ENCODE data around the gene KSR1. TPM values are rescaled to one million over a fixed set of nuclear protein-coding genes. Genes with fewer than 3 reads are reported as not detected.
"Not testable (repeated sequence)": the region's sequence is repeated elsewhere in the genome, so short reads cannot be mapped to it uniquely, and the experiment has no call there.

KSR1 gene
- total RNA-seq, 2 donors from 2014 or later: 122 to 236 TPM

- ATAC-seq (no peak), DNase-seq (ENCODE audit: low spot score) (no peak)
- H3K4me3 Mint-ChIP-seq: peak overlapping the region; percentile 20
- no peaks in the 10 kb centered on the region for H3K9me3 Mint-ChIP-seq
- H3K36me3 Mint-ChIP-seq: no peaks in the 10 kb centered on the region
- H3K27ac Mint-ChIP-seq: peak overlapping the region in 1 of 2 donors; percentile 36
- H3K27me3 Mint-ChIP-seq: no peaks in the 10 kb centered on the region
- peaks cover 29 to 34% of the 10 kb centered on the region in 2 donors for H3K4me1 Mint-ChIP-seq (ENCODE audit: low read depth in 2 of 2)
These were observed 34.1 kb downstream of the KSR1 start for GRCh38 chr17:27490391-27490790.

DNA sequence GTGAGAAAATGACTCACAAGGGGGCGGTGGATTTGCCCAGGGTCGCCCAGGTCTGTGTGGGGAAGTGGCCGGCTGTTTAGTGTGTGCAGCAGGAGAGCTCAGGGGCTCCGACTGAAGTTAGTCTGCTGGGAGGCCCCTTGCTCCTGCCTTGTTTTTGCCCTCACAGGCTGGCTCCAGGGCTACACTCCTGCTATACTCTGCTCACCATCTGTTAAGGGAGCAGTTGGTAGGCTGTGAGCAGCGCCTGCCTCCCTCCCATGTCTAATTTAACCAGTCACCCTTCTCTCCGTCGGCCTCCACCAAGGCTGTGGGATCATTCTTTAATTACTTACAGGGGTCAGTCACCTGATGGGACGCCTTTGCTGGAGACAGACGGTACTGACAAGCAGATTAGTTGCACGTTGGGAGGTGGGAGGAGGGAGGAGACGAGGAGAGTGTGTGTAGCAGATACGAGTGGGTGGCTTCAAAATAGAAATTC is 35.5 kb downstream of the KSR1 start:
- ATAC-seq: peak; percentile 73 to 76
- no peaks in the 10 kb centered on the region for H3K36me3 Mint-ChIP-seq

GRCh38 chr17:27492470-27492869 is 36.2 kb downstream of the KSR1 start:
- ATAC-seq (no peak), DNase-seq (ENCODE audit: low spot score) (no peak)
- H3K27ac Mint-ChIP-seq: peak overlapping the region in 1 of 2 donors; percentile 70
- H3K36me3 Mint-ChIP-seq: no peaks in the 10 kb centered on the region
- no peaks in the 10 kb centered on the region for H3K9me3 Mint-ChIP-seq
- no peaks in the 10 kb centered on the region for H3K27me3 Mint-ChIP-seq
- no peak overlapping the region for H3K4me3 Mint-ChIP-seq
- H3K4me1 Mint-ChIP-seq (ENCODE audit: low read depth in 2 of 2): peaks cover 29 to 34% of the 10 kb centered on the region in 2 donors

More for the DNA sequence above, 35.5 kb downstream of the KSR1 start:
- Mint-ChIP-seq H3K4me1 (ENCODE audit: low read depth in 2 of 2) (peaks cover 29 to 31% of the 10 kb centered on the region in 2 donors), H3K27me3 (no peaks in the 10 kb centered on the region), H3K9me3 (no peaks in the 10 kb centered on the region), H3K4me3 (no peak overlapping the region), H3K27ac (peak overlapping the region; percentile 39 to 70)
- no peak for DNase-seq (ENCODE audit: low spot score)

GRCh38 chr17:27493088-27493487 is 36.8 kb downstream of the KSR1 start:
- no peak for ATAC-seq
- Mint-ChIP-seq H3K4me3 (no peak overlapping the region), H3K9me3 (no peaks in the 10 kb centered on the region), H3K27ac (peak overlapping the region in 1 of 2 donors; percentile 70), H3K36me3 (no peaks in the 10 kb centered on the region), H3K27me3 (no peaks in the 10 kb centered on the region), H3K4me1 (ENCODE audit: low read depth in 2 of 2) (peaks cover 29 to 34% of the 10 kb centered on the region in 2 donors)
- no peak for DNase-seq (ENCODE audit: low spot score)

- peak overlapping the region in 1 of 2 donors; percentile 18 for H3K27ac Mint-ChIP-seq
- no peaks in the 10 kb centered on the region for H3K9me3 Mint-ChIP-seq
- no peak for ATAC-seq
- H3K4me3 Mint-ChIP-seq: no peak overlapping the region
- no peaks in the 10 kb centered on the region for H3K36me3 Mint-ChIP-seq
- no peak for DNase-seq (ENCODE audit: low spot score)
- H3K4me1 Mint-ChIP-seq (ENCODE audit: low read depth in 2 of 2): peaks cover 32% of the 10 kb centered on the region in 2 donors
- H3K27me3 Mint-ChIP-seq: no peaks in the 10 kb centered on the region
These were observed 38.2 kb downstream of the KSR1 start for GRCh38 chr17:27494192-27495091.

DNA sequence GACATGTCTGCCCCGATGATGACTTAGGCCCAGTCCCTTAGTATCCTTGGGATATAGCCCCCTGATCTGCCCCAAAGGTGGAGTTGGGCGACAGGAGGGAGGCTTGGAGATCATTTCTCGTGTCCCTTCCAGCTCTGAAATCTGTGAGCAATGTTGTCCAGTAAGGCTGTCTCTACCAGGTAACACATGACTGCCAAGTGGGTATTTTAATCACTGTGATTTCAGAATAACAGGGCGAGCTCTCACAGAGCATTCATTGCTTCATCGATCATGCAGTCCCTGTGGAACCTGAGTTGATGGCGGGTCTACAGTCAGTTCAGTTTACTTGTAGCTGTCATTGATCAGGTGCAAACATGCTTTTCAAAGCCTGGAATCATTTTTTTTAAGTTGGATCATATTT is 39.2 kb downstream of the KSR1 start:
- H3K27me3 Mint-ChIP-seq: no peaks in the 10 kb centered on the region
- H3K9me3 Mint-ChIP-seq: no peaks in the 10 kb centered on the region
- no peak for DNase-seq (ENCODE audit: low spot score)
- no peak overlapping the region for H3K4me3 Mint-ChIP-seq
- H3K27ac Mint-ChIP-seq: no peak overlapping the region
- peaks cover 31 to 32% of the 10 kb centered on the region in 2 donors for H3K4me1 Mint-ChIP-seq (ENCODE audit: low read depth in 2 of 2)
- H3K36me3 Mint-ChIP-seq: peaks cover 6% of the 10 kb centered on the region
- ATAC-seq: no peak

DNA sequence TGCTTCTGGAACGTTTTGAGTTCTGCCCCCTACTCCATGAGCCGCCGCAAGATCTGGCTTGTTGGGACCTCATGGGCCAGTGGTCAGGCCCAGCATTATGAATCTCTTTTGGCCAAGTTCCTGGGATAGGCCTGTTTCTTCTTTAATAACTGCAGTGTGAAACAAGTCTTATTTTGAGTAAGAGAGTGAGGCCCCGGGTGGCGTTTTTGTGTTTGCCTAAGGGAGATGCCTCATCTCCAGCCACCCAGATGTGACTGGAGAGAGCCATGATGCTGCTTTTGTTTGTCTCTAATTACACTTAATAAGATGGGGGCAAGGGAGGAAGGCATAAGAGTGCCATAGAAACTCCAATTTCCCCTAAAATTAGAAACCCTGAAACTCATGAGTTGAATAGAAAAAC is 39.8 kb downstream of the KSR1 start:
- DNase-seq (ENCODE audit: low spot score) (no peak), ATAC-seq (no peak)
- H3K4me1 Mint-ChIP-seq (ENCODE audit: low read depth in 2 of 2): peaks cover 27 to 31% of the 10 kb centered on the region in 2 donors
- H3K9me3 Mint-ChIP-seq: no peaks in the 10 kb centered on the region
- peaks cover 9% of the 10 kb centered on the region for H3K36me3 Mint-ChIP-seq
- H3K4me3 Mint-ChIP-seq: no peak overlapping the region
- H3K27me3 Mint-ChIP-seq: no peaks in the 10 kb centered on the region
- H3K27ac Mint-ChIP-seq: no peak overlapping the region

DNA sequence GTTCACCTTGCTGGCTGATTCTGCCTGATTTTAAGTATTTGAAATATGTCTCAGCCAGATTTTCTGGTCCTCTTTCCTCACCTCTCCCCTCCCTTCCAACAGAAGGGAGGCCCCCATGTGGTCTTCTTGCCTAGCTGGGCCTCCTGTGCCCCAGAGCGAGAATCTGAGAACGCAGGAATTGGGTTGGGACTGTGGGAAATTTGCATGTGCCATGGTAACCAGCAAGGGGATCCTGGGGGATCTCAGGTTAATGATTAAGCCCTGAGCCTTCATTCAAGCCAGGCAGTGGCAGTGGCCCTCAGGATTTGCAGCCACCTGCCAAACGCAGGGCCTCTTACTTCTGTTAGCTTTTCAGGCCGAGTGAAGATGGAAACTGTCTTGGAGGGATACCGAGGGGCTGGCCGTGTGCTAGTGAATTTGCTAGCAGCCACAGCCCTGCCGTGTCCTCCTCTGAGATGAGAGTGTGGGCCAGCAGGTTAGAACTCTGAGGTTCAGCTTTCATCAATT is 40.2 kb downstream of the KSR1 start:
- Mint-ChIP-seq H3K27ac (peak overlapping the region in 1 of 2 donors; percentile 59), H3K4me3 (no peak overlapping the region), H3K4me1 (ENCODE audit: low read depth in 2 of 2) (peaks cover 26 to 28% of the 10 kb centered on the region in 2 donors), H3K36me3 (peaks cover 9% of the 10 kb centered on the region), H3K9me3 (no peaks in the 10 kb centered on the region), H3K27me3 (no peaks in the 10 kb centered on the region)
- DNase-seq (ENCODE audit: low spot score): no peak
- no peak for ATAC-seq

- Mint-ChIP-seq H3K4me3 (no peak overlapping the region), H3K36me3 (peaks cover 9% of the 10 kb centered on the region)
These were observed 40.7 kb downstream of the KSR1 start for GRCh38 chr17:27496971-27497370.

GRCh38 chr17:27497696-27498095 is 41.4 kb downstream of the KSR1 start:
- peaks cover 22% of the 10 kb centered on the region in 2 donors for H3K4me1 Mint-ChIP-seq (ENCODE audit: low read depth in 2 of 2)

More at GRCh38 chr17:27496971-27497370, 40.7 kb downstream of the KSR1 start:
- Mint-ChIP-seq H3K9me3 (no peaks in the 10 kb centered on the region), H3K4me1 (ENCODE audit: low read depth in 2 of 2) (peaks cover 26 to 27% of the 10 kb centered on the region in 2 donors), H3K27me3 (no peaks in the 10 kb centered on the region), H3K27ac (peak overlapping the region in 1 of 2 donors; percentile 59)
- ATAC-seq: no peak
- DNase-seq (ENCODE audit: low spot score): no peak

DNA sequence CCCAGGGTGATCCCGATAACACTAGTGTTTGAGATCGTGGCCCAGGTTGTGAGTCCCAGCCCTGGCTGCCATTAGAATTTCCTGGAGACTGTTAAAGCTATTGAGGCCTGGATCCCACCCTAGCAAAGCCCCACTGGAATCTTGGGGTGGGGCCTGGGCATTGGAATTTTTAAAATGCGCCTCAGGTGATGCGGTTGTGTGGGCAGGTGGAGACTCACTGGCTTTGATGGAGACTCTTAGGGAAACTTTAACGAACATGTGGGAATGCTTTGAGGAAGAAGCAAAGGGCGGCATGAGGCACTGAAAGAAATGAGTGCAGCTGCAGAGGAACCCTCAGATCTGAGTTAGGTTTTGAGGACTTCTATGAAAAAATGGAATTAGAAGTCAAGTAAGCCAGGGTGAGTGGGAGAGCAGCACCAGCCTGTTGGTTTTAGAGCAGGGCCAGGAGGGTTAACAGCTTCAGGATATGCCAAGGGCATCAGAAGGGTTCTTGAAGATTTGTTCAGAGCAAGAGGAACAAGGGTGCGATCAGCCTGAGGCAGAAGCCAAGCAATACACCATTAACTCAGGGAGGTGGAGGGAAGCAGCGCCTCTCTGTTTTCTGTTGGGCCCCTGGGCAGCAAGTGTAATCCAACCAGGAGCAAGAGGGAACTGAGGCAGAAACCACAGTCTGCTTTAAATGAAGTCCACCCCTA is 42.5 kb downstream of the KSR1 start:
- ATAC-seq (no peak), DNase-seq (ENCODE audit: low spot score) (no peak)
- Mint-ChIP-seq H3K36me3 (peaks cover 9% of the 10 kb centered on the region), H3K9me3 (no peaks in the 10 kb centered on the region), H3K27me3 (no peaks in the 10 kb centered on the region), H3K4me3 (no peak overlapping the region), H3K27ac (no peak overlapping the region), H3K4me1 (ENCODE audit: low read depth in 2 of 2) (peaks cover 21 to 28% of the 10 kb centered on the region in 2 donors)

More at GRCh38 chr17:27497696-27498095, 41.4 kb downstream of the KSR1 start:
- ATAC-seq: no peak
- Mint-ChIP-seq H3K9me3 (no peaks in the 10 kb centered on the region), H3K27me3 (no peaks in the 10 kb centered on the region), H3K36me3 (peaks cover 9% of the 10 kb centered on the region), H3K4me3 (no peak overlapping the region), H3K27ac (no peak overlapping the region)
- no peak for DNase-seq (ENCODE audit: low spot score)

DNA sequence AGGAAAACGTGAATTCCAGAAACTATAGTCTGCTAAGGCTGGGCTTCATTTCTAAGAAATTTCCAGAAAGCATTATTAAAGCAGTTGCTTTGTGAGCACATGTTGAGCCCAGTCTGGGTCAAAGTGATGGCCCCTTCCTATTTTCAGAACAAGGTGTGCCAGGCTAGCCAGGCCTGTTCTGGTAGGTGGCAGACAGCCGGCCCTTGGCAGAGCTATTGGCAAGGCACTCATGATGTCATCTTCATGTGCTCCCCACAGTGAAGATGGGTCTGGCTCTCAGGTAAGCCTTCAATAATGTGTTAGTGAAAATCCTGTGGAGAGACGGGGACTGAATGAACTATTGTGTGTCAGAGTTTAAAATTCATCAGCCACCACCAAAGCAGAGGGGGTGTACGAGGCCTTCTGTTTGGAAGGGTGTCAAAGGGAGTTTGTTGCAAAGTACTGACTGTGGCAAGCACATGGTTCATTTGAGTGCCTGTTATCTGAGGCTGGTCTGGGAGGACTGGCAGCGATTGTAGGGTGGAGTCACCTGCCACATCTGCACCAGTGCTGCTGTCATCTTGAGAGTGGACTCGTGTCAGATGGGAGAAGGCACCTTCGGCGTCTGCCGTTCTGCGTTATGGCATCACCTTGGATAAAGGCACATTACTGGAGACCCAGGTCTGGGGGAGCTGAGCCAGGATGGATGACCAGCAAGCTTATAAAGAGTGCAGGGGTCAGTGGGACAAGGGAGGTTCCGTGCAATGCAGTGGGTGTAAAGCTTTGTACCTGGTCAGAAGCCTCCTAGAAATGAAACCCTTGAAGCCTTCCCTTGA is 43.4 kb downstream of the KSR1 start:
- H3K27ac Mint-ChIP-seq: peak overlapping the region in 1 of 2 donors; percentile 1
- DNase-seq (ENCODE audit: low spot score) (no peak), ATAC-seq (no peak)
- no peaks in the 10 kb centered on the region for H3K27me3 Mint-ChIP-seq
- no peak overlapping the region for H3K4me3 Mint-ChIP-seq
- H3K9me3 Mint-ChIP-seq: no peaks in the 10 kb centered on the region
- H3K36me3 Mint-ChIP-seq: peaks cover 9% of the 10 kb centered on the region
- peaks cover 15 to 28% of the 10 kb centered on the region in 2 donors for H3K4me1 Mint-ChIP-seq (ENCODE audit: low read depth in 2 of 2)

DNA sequence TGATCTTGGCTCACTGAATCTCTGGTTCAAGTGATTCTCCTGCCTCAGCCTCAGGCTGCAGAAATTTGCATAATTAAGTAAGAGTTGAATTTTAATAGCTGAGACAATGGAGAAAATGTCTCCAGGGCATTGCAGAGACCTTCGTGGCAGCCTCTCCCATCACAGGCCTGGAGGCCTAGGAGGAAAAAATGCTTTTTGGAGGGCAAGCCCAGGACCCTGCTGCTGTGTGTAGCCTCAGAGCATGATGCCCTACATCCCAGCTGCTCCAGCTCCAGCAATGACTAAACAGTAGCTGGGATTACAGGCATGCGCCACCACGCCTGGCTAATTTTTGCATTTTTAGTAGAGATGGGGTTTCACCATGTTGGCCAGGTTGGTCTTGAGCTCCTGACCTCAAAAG is 45.1 kb downstream of the KSR1 start:
- H3K27me3 Mint-ChIP-seq; H3K36me3 Mint-ChIP-seq; H3K4me3 Mint-ChIP-seq; H3K27ac Mint-ChIP-seq; ATAC-seq; H3K9me3 Mint-ChIP-seq; DNase-seq (ENCODE audit: low spot score): not testable (repeated sequence)
- peaks cover 25 to 35% of the 10 kb centered on the region in 2 donors for H3K4me1 Mint-ChIP-seq (ENCODE audit: low read depth in 2 of 2)
